Measurements from ENCODE around the gene PNPLA2.
A peak's percentile ranks its signal among the peaks of the same experiment; 100 is the strongest.

PNPLA2 gene

DNA sequence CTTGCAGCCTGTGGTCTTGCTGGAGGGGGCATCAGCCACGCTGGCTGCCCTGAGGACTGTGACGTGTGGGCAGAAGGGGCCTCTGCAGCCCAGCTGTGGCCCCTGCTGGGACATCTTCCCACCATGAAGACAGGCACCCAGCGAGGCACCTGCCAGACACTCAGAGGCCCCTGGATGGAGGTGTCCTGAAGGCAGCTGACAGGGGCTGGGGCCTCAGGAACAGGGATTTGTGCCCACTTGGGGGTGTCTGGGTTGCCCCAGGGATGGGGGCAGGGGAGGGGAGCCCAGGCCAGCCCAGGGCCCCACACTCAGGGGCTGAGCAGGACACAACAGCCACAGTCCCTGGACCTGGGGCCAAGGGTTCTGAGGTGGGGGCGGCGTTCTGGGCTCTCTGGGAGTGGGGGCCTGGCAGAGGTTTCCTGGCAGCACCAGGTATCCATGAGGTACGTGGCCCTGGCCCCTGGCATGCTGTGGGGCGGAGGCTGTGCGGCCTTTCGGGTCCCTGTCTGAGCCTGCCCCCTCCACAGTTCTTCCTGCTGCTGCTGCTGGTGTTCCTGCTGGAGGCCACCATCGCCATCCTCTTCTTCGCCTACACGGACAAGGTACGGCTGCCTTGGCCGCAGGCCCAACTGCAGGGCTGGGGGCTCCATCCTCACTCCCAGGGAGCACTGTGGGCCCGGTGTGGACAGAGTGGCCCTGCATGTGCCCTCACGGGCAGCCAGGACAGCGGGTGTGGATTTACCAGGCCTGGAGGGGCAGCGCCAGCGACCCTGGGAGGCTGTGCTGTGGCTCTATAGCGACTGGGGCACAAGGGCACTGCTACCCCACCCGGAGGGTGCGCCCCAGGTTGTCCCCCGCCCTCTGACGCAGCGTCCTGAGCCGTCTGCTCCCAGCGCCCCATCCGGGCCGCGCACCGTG lies 45.5 kb downstream of the PNPLA2 start:
- no peaks in the 10 kb centered on the region for H3K9me3 ChIP-seq (ENCODE audit: insufficient read depth, low read length)
- H3K9ac ChIP-seq (ENCODE audit: insufficient read length, low read depth): peak overlapping the region; percentile 85
- no peak for DNase-seq (ENCODE audit: low read depth, low spot score)
- TF ChIP-seq YY1 (IDR thresholded peaks at IDR 0.05; ENCODE audit: insufficient read depth, insufficient read length) (no peak), SUZ12 (IDR thresholded peaks at IDR 0.05; ENCODE audit: extremely low read depth, insufficient read depth, insufficient read length) (no peak), ZNF274 (IDR thresholded peaks at IDR 0.05; ENCODE audit: low read depth, low read length) (no peak)
- no peak overlapping the region for H3K4me3 ChIP-seq (ENCODE audit: insufficient read length, low read depth)
- H3K4me1 ChIP-seq (ENCODE audit: insufficient read depth, insufficient read length): peaks cover 60% of the 10 kb centered on the region
- H3K27me3 ChIP-seq (ENCODE audit: insufficient read depth, insufficient read length): no peaks in the 10 kb centered on the region
- peaks cover 49% of the 10 kb centered on the region for H3K36me3 ChIP-seq (ENCODE audit: insufficient read depth, insufficient read length, low read length)

DNA sequence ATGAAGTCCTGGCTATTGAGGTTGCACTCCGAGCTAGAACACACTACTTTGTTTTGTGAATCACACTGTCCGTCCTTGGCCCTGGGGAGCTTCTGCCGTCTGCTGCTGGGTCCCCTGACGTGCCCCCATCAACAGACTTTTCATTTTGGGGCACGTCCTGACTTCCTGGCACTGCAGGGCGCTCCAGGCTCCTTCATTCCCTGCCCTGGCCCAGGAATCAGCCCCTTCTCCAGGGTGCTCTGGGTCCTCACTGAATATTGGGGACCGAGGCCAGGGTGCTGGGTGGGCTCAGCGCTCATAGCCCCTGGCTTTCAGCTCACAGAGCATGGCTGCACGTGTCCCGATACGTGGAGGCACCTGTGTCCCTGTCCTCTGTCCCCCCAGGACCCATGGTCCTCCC lies 46.2 kb downstream of the PNPLA2 start:
- Histone ChIP-seq H3K27me3 (ENCODE audit: insufficient read depth, insufficient read length) (no peaks in the 10 kb centered on the region), H3K9ac (ENCODE audit: insufficient read length, low read depth) (peak overlapping the region; percentile 9), H3K4me1 (ENCODE audit: insufficient read depth, insufficient read length) (peaks cover 61% of the 10 kb centered on the region), H3K36me3 (ENCODE audit: insufficient read depth, insufficient read length, low read length) (peaks cover 54% of the 10 kb centered on the region), H3K9me3 (ENCODE audit: insufficient read depth, low read length) (no peaks in the 10 kb centered on the region), H3K4me3 (ENCODE audit: insufficient read length, low read depth) (no peak overlapping the region)
- TF ChIP-seq ZNF274 (IDR thresholded peaks at IDR 0.05; ENCODE audit: low read depth, low read length): no peak
- TF ChIP-seq SUZ12 (IDR thresholded peaks at IDR 0.05; ENCODE audit: extremely low read depth, insufficient read depth, insufficient read length): no peak
- TF ChIP-seq YY1 (IDR thresholded peaks at IDR 0.05; ENCODE audit: insufficient read depth, insufficient read length): no peak
- no peak for DNase-seq (ENCODE audit: low read depth, low spot score)

DNA sequence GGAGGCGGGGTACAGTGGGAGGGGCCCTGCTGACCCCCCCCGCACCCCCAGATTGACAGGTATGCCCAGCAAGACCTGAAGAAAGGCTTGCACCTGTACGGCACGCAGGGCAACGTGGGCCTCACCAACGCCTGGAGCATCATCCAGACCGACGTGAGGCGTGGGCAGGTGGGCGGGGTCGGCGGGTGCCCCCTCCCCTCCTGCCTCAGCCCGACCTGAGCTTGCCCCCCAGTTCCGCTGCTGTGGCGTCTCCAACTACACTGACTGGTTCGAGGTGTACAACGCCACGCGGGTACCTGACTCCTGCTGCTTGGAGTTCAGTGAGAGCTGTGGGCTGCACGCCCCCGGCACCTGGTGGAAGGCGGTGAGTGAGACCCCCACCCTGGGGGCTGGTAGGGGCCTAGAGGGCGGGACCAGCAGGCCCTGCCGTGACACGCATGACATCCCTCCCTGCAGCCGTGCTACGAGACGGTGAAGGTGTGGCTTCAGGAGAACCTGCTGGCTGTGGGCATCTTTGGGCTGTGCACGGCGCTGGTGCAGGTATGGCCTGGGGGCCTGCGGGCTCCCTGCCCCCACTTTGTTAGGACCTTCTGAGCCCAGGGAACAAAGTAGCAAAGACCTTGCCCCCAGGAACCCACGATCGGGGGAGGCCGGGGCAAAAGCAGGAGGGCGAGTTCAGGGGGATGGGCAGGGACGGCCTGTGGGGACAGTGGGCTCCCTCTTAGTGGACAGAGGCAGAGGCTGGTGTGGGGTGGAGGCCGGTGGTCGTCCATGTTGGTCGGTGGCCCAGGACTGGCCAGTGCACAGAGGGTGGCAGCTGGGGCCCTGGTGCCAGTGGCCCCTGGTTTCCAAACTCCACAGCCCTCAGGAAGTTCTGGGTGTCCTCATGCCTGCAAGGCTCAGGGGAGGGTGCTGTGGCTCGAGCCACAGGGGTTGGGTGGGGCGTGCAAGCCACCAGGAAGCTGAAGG lies 47.0 kb downstream of the PNPLA2 start:
- Histone ChIP-seq H3K4me3 (ENCODE audit: insufficient read length, low read depth) (no peak overlapping the region), H3K27me3 (ENCODE audit: insufficient read depth, insufficient read length) (no peaks in the 10 kb centered on the region), H3K4me1 (ENCODE audit: insufficient read depth, insufficient read length) (peaks cover 59% of the 10 kb centered on the region), H3K9me3 (ENCODE audit: insufficient read depth, low read length) (no peaks in the 10 kb centered on the region), H3K9ac (ENCODE audit: insufficient read length, low read depth) (no peak overlapping the region), H3K36me3 (ENCODE audit: insufficient read depth, insufficient read length, low read length) (peaks cover 58% of the 10 kb centered on the region)
- no peak for DNase-seq (ENCODE audit: low read depth, low spot score)
- TF ChIP-seq SUZ12 (IDR thresholded peaks at IDR 0.05; ENCODE audit: extremely low read depth, insufficient read depth, insufficient read length) (no peak), YY1 (IDR thresholded peaks at IDR 0.05; ENCODE audit: insufficient read depth, insufficient read length) (no peak), ZNF274 (IDR thresholded peaks at IDR 0.05; ENCODE audit: low read depth, low read length) (no peak)

DNA sequence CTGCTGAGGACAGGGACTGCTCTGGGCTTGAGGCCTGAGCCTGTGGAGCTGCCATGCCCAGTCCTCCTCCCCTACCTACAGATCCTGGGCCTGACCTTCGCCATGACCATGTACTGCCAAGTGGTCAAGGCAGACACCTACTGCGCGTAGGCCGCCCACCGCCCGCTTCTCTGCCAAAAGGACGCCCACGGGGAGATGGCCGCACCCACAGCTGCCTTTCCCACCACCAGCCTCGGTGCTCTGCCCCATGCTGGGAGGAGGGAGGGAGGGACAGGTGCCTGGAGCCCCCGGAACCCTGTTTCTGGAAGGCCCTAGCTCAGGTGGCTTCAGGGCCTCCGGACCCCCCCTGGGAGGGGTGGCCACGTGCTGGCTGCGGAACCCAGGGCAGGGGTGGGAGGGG lies 47.8 kb downstream of the PNPLA2 start:
- no peak for TF ChIP-seq YY1 (IDR thresholded peaks at IDR 0.05; ENCODE audit: insufficient read depth, insufficient read length)
- TF ChIP-seq SUZ12 (IDR thresholded peaks at IDR 0.05; ENCODE audit: extremely low read depth, insufficient read depth, insufficient read length): no peak
- no peak for TF ChIP-seq ZNF274 (IDR thresholded peaks at IDR 0.05; ENCODE audit: low read depth, low read length)
- H3K9me3 ChIP-seq (ENCODE audit: insufficient read depth, low read length): no peaks in the 10 kb centered on the region
- peaks cover 60% of the 10 kb centered on the region for H3K36me3 ChIP-seq (ENCODE audit: insufficient read depth, insufficient read length, low read length)
- no peak overlapping the region for H3K4me3 ChIP-seq (ENCODE audit: insufficient read length, low read depth)
- H3K27me3 ChIP-seq (ENCODE audit: insufficient read depth, insufficient read length): no peaks in the 10 kb centered on the region
- DNase-seq (ENCODE audit: low read depth, low spot score): no peak
- peaks cover 62% of the 10 kb centered on the region for H3K4me1 ChIP-seq (ENCODE audit: insufficient read depth, insufficient read length)
- no peak overlapping the region for H3K9ac ChIP-seq (ENCODE audit: insufficient read length, low read depth)

DNA sequence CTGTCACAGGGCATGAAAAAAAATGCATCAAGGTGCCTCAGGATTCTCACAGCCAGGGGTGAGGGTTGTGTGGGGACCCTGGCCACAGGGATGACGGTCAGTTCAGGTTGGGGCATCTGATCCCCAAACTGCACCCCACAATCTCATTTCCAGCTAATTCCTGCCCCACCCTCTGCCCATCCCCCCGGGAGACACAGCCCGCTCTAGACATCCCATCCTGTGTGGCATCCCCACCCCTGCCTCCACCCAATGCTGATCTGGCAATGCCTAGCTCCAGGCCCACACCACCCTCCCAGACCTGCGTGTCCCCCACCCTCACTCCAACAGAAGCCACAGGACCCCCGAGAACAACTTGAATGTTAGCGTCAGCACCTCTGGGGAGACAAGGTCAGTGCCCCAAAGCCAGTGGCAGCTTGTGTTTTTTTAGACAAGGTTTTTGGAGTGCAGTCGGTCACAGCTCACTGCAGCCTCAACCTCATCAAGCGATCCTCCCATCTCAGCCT lies 49.2 kb downstream of the PNPLA2 start:
- H3K9me3 ChIP-seq (ENCODE audit: insufficient read depth, low read length): no peaks in the 10 kb centered on the region
- TF ChIP-seq ZNF274 (IDR thresholded peaks at IDR 0.05; ENCODE audit: low read depth, low read length): no peak
- TF ChIP-seq YY1 (IDR thresholded peaks at IDR 0.05; ENCODE audit: insufficient read depth, insufficient read length): no peak
- no peak for TF ChIP-seq SUZ12 (IDR thresholded peaks at IDR 0.05; ENCODE audit: extremely low read depth, insufficient read depth, insufficient read length)
- no peak overlapping the region for H3K9ac ChIP-seq (ENCODE audit: insufficient read length, low read depth)
- DNase-seq (ENCODE audit: low read depth, low spot score): no peak
- H3K4me1 ChIP-seq (ENCODE audit: insufficient read depth, insufficient read length): peaks cover 55% of the 10 kb centered on the region
- H3K27me3 ChIP-seq (ENCODE audit: insufficient read depth, insufficient read length): no peaks in the 10 kb centered on the region
- no peak overlapping the region for H3K4me3 ChIP-seq (ENCODE audit: insufficient read length, low read depth)
- H3K36me3 ChIP-seq (ENCODE audit: insufficient read depth, insufficient read length, low read length): peaks cover 64% of the 10 kb centered on the region

DNA sequence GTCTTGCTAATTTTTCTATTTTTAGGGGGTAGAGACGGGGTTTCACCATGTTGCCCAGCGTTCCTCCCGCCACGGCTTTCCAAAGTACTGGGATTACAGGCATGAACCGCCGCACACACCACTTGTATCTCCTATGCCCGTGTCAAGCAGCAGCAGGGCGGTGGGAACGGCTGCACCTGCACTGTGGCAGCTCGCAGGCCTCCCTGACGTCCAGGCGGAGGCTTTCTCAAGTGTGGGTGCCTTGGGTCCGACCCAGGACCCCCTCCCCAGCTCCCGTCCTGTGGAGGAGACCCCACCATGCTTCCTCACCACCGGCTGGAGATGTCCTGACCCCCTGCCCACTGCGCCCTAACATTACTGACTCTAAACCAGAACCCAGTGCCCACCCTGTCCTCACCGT lies 49.7 kb downstream of the PNPLA2 start:
- no peak for DNase-seq (ENCODE audit: low read depth, low spot score)
- no peak overlapping the region for H3K9ac ChIP-seq (ENCODE audit: insufficient read length, low read depth)

More for the DNA sequence above, 49.7 kb downstream of the PNPLA2 start:
- no peaks in the 10 kb centered on the region for H3K9me3 ChIP-seq (ENCODE audit: insufficient read depth, low read length)
- H3K36me3 ChIP-seq (ENCODE audit: insufficient read depth, insufficient read length, low read length): peaks cover 67% of the 10 kb centered on the region
- TF ChIP-seq SUZ12 (IDR thresholded peaks at IDR 0.05; ENCODE audit: extremely low read depth, insufficient read depth, insufficient read length): no peak
- no peak for TF ChIP-seq YY1 (IDR thresholded peaks at IDR 0.05; ENCODE audit: insufficient read depth, insufficient read length)
- no peak for TF ChIP-seq ZNF274 (IDR thresholded peaks at IDR 0.05; ENCODE audit: low read depth, low read length)
- no peaks in the 10 kb centered on the region for H3K27me3 ChIP-seq (ENCODE audit: insufficient read depth, insufficient read length)
- no peak overlapping the region for H3K4me3 ChIP-seq (ENCODE audit: insufficient read length, low read depth)
- H3K4me1 ChIP-seq (ENCODE audit: insufficient read depth, insufficient read length): peaks cover 52% of the 10 kb centered on the region

Data from NT2/D1 (cell line).